Inflammatory macrophage treated with lipopolysaccharide for 1 hour (primary cell): Measurements from ENCODE around the gene WDFY4.

Experiments used
- DNase-seq, 2 donors: peaks; one replicate each; pipeline ENCODE4 v3.0.0-alpha.2; 2020 to 2022

The WDFY4 gene

GRCh38 chr10:48656914-48657305 is 27.8 kb upstream of the WDFY4 start:
- DNase-seq = no peak

- DNase-seq = no peak
Observed at GRCh38 chr10:48657416-48657815, 27.3 kb upstream of the WDFY4 start.

DNA sequence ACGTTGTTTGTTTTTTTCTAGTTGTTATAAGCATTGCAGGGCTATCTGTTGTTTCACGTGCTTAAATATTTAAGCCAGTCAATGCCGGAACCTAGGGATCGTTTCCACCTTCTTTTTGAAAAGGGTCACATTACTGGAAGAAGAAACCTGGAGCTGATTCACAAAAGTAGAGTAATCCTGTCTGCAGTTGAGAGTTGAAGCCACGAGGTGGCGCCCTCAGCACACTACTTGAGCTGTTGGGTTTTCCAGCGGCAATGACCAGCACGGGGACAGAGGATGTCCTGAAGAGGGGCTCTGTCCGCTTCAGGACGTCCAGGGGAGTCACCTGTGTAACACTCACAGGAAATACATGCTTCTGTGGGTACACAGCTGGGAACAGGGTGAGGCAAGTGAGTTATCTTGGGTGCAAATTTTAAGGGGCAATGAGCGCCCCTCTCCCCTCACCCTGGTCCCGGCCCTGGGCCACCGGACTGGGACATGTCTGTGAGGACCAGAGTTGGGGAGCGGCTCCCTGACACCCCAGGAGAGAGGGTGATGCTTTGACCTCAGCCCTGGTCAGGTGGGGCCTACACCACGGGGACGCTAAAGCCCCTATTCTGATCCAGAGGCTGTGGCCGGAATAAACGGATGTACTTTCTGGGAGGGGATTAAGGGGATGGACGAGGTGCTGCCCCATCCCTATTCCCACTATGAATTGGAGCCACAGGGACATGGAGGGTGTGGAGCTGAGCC is 26.3 kb upstream of the WDFY4 start:
- peak; percentile 48 to 89 for DNase-seq

- DNase-seq = no peak
Observed at GRCh38 chr10:48658975-48659269, 25.8 kb upstream of the WDFY4 start.

DNA sequence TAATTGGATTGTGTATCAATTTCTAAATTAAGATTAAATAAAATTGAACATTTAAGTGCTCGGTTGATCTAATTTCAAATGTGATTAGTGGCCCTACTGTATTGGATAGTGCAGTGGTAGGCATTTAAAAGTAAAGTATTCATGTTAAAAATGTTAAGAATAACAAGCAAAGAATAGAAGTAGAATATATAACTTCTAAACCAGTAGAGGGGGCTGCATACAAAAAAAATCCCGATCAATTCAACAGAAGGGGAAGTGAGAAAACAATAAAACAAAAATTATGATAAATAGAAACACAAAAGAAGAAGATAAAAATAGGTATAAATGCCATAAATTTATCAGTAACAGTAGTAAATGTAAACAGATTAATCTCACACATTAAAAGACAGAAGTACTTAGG is 24.9 kb upstream of the WDFY4 start:
- peak; percentile 11 to 47 for DNase-seq

DNA sequence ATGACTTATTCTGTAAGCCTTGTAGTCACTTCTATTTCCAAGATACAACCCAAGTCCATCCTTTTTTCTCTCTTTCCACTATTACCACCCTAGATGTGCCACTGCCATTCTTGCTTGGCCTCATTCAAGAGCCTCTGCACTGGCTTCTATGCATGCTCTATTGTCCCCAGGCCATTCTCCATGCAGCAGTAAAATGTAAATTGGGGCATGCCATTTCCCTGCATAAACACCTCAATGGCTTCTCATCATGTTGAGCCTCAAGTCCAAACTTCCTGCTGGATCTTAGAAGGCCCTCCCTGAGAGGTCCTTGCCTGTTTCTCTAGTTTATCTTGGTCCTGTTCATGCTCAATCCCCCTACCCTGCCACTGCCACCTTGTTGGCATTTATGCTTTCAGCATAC is 23.2 kb upstream of the WDFY4 start:
- DNase-seq = no peak

GRCh38 chr10:48667960-48668590 is 16.6 kb upstream of the WDFY4 start:
- peak; percentile 31 to 78 for DNase-seq

DNA sequence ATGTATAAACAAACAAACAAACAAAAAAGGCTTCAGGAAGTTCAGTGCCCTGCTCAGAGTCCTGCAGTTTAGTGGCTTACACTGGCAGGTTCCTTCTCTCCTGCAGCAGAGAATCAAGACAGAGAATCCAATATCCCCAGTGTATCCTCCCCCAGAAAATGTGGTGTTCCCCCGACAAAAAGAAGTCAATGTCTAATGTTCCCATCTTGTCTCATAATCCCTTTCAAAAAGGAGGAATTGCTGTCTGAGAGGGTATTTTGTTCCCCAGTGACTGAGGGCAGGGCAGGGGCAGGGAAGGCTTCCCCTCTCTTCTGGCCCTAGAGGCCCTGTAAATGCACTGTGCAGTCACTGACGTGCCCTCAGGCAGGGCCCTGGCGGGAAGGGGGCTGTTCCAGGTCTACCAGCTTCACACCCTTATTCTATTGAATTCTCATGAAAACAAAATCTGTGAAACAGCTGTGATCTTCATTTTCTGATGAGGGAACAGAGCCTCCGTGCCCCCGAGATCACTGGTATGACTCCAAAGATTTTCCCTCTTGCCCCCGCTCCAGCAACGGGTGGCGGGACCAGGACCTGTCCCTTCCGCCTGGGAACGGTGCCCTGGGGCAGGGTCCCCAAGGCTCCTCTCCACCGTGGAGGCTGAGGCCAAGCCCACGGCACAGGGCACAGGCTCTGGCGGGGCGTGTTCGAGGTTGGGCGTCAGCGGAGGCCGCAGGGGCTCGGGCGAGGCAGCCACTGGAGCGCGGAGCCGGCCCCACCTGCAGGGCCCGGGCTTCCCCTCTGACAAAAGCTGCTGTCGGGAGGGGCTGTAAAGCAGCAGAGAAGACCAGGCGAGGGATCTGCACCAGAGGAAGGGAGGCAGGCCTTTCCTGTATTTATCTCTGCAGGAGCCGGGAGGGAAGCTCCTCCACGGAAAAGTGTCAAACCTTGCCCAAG is 13.4 kb upstream of the WDFY4 start:
- DNase-seq = no peak

- DNase-seq = no peak
Observed at GRCh38 chr10:48671914-48672595, 12.6 kb upstream of the WDFY4 start.

- DNase-seq = no peak
Observed at GRCh38 chr10:48672596-48673265, 11.9 kb upstream of the WDFY4 start.

GRCh38 chr10:48677625-48678024 is 7.0 kb upstream of the WDFY4 start:
- DNase-seq = no peak

GRCh38 chr10:48678041-48678440 is 6.6 kb upstream of the WDFY4 start:
- DNase-seq = no peak

DNA sequence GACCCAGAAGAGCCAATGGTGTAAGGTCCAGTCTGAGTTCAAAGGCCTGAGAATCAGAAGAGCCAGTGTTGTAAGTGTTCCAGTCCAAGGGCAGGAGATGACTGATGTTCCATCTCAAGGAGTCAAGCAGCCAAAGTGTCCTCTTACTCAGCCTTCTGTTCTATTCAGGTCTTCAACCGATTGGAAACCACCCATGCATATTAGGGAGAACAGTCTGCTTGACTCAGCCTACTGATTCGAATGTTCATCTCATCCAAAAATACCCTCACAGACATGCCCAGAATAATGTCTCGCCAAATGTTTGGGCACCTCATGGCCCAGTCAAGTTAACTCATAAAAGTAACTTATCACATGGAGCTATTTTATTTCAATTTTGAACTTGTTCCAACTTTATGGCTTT is 2.9 kb upstream of the WDFY4 start:
- no peak for DNase-seq

GRCh38 chr10:48682265-48682664 is 2.4 kb upstream of the WDFY4 start:
- no peak for DNase-seq

DNA sequence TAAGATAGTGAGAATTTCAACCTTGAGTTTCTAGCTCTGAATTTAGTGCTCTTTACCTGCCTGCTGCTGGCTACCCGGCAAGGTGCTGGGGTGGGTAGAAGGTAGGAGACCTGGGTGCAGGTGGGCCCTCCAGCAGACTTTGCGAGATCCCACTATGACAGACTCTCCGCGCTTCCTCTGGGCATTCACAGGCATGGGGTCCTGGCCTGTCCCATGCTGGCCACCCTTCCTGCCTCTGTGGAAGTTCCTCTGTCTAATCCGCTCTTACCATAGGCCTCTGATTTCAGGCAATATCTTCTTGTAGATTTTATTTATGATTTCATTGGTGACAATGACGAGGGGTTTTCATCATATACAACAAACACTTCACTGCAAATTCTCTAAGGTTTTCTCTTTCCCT is 1.2 kb upstream of the WDFY4 start:
- DNase-seq = no peak

GRCh38 chr10:48683868-48684267 is 805 bp upstream of the WDFY4 start:
- DNase-seq = no peak

GRCh38 chr10:48684463-48684791 is 246 bp upstream of the WDFY4 start:
- DNase-seq = no peak

DNA sequence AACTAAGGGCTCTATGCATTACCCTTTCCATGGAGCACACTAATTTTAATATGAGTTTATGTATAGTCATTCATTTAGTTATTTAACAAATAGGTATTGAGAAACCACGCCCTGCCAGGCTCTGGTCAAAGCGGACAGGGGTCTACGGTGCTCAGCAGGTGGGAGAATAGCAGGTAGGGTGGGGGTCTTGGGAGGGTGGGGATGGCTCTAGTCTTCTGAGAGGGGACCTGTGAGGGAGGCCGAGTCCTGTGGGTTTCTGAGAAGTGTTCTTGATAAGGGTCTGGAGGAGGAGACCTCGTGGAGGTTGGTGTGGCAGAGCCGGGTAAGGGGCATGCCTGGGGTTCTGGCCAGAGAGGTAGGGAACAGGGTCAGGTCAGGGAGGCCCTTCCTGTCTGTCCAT is 1.1 kb downstream of the WDFY4 start:
- no peak for DNase-seq

DNA sequence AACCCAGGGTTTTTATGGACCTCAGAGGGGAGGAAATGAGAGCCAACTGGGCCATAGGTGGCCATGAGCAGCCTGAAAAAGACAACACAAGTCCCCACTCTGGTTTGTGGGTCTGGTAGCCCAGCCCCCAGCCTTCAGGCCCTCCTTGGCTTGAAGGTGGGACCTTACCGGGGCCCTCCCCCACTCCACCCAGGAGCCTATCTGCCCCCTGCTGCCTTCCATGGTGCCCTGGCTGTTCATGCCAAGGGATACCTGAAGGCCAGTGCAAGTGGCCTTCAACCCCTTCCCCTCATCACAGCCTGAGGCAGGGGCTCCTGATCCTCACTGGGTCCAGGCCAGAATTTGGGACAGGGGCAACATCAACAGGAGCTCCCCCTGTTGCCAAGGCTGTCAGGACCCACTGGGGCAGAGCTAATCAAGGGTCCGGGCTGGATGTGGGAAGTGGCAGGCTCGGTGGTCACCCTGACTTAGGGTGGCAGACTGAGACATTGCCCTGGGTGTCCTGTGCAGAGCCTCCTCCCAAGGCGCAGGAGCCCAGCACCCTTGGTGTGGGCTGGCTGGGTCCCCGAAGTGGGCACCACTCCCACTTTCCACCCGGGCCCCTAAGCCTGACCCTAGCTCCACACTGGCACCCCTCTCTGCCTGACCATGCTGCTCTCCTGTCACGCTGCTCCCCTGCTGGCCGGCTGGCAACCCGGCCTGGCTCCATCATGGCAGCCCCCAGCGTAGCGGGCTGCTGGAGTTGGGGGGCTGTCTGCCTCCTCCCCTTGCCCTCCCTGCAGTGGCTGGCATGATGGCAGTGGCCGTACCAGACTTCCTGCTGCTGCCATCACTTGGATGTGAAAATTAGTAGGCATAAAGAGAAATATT is 6.4 kb downstream of the WDFY4 start:
- DNase-seq = no peak

DNA sequence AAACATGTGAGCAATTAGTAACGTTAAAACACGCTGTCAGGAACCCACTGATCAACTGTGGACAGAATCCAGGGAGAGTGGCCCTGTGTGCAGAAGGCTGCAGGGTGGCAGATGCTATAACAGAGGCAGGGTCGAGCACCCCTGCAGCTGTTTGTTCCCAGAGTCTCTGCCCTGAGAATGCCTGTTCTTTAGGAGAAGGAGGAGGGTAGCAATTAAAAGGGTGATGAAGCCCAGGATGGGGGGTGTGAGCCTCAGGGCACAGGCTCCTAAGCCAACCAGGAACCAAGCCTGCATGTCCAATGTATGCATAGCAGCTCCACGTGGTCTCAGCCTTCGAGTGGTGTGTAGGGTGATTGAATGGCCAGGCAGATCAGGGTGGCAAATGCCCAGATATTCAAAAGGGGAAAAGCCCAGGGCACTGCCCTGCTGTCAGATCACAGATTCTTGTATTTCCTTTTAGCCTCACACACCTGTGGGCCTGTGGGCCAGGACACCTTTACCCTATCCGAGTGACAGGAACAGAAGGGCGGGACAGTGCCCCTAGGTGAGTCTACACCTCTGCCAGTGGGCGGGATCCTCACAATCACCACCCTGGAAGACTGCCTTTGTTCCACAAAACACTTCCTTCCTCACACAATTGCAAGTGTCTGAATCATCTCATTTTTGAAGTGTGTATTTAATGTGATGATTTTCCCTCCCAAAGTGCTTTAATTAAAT is 7.3 kb downstream of the WDFY4 start:
- no peak for DNase-seq

- no peak for DNase-seq
Observed at GRCh38 chr10:48692748-48693147, 8.1 kb downstream of the WDFY4 start.
